Activated CD4-positive, CD25-positive, alpha-beta regulatory T cell treated with anti-CD3 and anti-CD28 coated beads, Interleukin-2, amount 50 U/mL, for 72 hours (primary cell): ENCODE data around the gene IFNGR2.
"Not testable (repeated sequence)": the region's sequence is repeated elsewhere in the genome, so short reads cannot be mapped to it uniquely, and the experiment has no call there.

Experiments used
- DNase-seq: peaks from one replicate; pipeline ENCODE4 v3.0.0; 2021

The IFNGR2 gene

DNA sequence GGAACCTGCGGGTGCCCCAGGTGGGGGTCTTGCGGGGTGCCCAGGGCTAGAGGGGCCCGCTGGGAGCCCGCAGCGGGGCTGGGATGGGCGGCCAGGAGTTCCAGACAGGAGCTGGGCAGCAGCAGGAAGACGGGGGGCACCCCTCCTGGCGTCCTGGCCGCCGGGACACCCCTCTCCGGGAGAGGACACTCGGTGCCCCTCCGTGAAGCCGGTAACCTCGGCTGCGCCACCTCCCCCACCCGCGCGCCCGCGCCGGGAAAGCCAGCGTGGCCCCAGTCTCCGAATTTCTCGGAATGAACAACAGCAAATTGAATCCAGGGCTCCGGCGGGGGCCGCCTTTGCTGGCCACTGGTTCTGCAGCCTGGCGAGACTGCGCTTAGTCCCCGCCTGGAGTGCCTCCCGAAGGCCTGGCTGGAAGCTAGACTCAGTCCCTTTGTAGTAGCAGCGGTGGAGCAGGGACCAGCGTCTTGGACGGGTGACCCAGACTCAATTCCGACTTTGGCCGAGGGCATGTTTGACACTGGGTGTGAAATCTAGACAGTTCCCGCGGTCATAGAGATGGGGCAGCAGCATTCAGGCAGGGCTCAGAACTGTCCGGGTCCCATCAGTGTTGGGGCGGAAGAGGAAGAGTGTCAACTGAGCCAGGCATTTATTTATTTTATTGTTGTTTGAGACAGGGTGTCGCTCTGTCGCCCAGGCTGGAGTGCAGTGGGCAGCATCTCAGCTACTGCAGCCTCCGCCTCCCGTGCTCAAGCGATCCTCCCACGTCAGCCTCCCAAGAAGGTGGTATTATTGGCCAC, 773 bp downstream of the IFNGR2 start:
- DNase-seq = peak; percentile 45

DNA sequence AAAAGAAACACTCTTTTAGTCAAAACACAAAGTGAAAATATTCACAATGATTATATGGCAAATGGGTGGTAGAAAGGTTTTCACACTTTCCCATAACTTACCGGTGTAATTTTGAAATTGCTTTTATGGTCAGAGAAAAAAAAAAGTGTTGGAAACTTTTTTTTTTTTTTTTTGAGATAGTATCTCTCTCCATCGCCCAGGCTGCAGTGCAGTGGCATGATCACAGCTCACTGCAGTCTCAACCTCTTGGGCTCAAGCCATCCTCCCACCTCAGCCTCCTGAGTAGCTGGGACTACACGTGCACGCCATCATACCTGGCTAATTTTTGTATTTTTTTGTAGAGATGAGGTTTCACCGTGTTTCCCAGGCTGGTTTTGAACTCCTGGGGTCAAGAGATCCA, 3.3 kb downstream of the IFNGR2 start:
- DNase-seq = no peak

DNA sequence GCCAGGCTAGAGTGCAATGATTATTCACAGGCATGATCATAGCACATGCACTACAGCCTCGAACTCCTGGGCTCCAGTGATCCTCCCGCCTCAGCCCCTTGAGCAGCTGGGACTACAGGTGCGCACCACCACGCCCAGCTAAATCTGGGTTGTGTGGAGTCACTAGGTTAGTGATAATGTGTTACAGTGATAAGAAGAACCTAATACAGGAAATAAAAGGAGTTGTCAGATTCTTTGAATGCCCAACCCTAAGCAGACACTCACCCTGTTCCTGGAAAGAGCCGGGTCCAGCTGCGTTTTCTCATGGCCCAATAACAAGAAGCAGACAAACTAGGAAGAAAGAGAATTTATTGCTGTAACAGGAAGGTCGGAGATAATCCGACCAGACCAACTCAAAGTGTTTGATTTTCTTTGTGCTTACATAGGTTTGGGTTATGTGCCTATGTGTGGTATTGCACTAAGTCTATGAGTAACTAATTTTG, 8.8 kb downstream of the IFNGR2 start:
- DNase-seq = no peak

DNA sequence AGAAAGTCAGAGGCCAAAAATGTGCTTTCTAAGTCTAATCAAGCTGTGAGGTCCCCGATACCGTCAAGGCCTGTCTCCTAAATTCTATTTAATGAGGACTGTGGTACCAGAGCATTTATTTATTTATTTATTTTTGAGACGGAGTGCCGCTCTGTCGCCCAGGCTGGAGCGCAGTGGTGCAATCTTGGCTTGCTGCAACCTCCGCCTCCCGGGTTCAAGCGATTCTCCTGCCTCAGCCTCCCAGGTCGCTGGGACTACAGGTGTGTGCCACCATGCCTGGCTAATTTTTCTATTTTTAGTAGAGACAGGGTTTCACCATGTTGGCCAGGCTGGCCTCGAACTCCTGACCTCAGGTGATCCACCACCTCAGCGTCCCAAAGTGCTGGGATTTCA, 9.2 kb downstream of the IFNGR2 start:
- DNase-seq = not testable (repeated sequence)

- no peak for DNase-seq
Observed at GRCh38 chr21:33412832-33413519, 9.8 kb downstream of the IFNGR2 start.

DNA sequence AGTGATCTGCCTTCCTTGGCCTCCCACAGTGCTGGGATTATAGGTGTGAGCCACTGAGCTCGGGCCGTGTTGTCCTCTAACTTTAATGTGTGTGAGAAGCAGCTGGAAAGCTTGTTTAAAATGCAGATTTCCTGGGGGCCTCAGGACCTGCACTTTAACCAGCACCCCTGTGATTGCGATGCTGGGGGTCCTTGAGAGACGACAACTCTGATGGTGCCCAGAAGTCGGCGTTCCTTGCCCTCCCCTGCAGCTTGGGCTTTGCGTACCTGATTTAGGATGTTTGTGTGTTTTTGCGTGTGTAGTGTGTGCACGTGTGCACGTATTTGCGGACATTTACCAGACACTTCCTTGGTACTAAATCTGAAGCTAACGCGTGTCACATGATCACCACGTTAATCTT, 10.9 kb downstream of the IFNGR2 start:
- DNase-seq = no peak

DNA sequence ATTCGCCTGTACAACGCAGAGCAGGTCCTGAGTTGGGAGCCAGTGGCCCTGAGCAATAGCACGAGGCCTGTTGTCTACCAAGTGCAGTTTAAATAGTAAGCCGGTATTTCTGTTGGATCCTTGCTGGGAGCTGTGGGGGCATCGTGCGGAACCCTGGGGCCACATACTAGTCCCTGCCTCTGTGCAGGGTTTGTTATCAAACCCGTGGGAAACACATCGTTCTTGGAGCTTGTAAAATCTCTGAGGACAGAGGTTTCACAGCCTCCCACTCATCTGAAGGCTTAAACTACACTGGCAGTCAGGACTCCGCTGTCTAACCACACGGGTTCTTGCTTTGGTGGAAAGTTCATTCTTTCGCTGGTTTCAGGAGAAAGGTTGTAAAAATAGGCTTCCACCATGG, 11.7 kb downstream of the IFNGR2 start:
- no peak for DNase-seq

DNA sequence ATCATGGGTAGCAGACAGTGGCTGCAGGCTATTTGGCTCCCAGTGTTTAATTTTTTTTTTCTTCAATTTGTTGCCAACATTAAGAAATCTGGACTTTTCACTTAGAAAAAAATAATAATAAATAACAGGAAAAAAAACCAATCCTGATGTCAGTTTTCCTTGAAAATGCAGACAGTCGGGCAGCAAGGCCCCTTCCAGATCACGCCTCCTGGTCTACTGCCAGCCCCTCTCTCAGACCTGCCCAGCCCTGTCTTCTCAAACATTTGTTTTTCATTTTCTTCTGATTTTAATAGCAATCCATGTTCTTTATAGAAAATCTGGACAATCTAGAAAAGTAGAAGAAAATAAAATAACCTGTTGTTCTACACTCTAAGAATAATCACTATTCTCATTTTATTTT, 15.5 kb downstream of the IFNGR2 start:
- DNase-seq = no peak

DNA sequence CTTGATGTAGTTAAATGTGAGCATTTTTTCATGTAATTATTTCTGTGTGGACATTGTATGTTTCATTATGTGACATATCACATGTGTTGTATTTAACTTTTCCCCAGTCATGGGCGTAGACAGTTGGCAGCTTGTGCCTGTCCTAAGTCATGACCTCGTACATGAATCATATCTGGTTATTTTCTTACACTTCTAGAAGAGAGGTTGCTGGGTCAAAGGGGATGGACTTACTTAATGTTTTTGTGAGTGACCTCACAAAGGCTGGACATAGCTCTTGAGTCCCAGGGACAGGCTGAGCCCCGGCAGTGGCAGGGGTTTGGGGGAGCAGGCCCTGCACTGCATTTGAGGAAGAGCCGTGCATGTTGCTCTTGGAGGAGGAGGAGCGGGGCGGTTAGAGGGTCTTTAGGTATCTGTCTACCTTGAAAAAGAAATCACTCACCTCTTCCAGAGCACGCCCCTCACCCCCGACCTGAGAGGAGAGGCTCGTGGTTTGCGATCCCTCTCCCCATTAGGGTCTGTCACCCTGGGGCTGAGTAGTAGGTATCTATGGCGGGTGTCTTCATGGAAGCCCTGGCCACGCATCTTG, 16.4 kb downstream of the IFNGR2 start:
- DNase-seq = no peak

DNA sequence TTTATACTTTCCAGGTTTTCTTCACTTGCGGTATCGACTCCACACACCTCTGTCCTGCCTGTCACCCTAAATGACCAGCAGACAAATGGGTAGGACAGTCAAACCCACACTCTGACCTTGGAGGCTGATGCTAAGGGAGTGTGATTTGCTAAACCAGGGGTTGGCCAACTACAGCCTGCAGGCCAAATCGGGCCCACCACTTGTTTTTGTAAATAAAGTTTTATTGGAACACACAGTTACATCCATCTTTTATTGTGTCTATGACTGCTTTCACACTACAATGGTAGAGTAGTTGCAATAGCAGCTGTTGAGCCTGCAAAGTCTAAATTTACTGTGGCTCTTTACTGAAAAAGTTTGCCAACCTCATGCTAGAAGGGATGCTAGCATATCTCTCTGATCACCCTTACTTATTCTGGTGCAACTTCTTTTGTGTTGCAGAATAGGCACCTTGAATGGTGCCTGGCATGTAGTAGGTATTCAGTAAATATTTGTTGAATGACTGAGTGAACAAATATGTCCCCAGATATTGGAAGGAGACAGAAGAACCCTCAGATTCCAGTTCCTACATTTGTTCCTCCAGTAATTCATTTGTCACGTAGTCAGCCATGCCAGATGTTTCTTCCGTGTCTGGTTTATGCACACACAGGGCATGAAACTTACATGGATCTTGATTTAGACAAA, 18.6 kb downstream of the IFNGR2 start:
- no peak for DNase-seq

DNA sequence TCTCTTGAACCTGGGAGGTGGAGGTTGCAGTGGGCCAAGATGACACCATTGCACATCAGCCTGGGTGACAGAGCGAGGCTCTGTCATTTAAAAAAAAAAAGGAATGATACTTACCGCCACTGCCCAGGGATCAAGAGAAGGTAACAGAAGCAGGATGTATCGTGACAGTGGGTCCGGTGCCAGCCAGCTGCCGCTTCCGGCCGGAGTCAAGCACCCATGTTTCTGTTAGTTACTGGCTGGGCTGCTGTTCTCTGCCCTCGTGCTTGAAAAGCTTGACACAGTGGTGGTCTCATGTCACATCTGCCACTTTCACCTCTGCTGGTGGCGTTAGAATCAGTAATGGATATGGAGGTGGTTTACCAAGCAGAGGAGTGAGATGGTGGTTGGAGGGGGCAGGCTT, 21.0 kb downstream of the IFNGR2 start:
- no peak for DNase-seq

- DNase-seq = no peak
Observed at GRCh38 chr21:33425825-33426224, 22.6 kb downstream of the IFNGR2 start.

- no peak for DNase-seq
Observed at GRCh38 chr21:33427051-33427450, 23.8 kb downstream of the IFNGR2 start.

DNA sequence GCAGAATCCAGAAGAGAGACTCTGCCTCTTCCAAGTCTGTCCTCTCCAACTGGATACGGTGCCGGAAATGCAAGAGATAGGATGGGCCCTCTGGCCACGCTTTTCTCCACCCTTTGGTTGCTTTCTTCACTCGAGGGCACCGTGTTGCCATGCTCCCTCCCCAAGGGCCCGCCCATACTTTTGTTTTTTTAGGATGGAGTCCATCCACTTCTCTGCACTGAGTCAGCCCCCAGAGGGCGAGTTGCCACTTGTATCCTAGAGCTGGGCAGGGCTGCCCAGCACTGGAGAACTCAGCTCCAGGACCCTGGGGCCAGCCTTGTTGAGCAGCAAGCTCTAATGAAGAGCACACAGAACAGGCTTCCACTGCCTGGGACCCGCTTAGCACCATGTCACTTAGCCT, 25.5 kb downstream of the IFNGR2 start:
- no peak for DNase-seq

DNA sequence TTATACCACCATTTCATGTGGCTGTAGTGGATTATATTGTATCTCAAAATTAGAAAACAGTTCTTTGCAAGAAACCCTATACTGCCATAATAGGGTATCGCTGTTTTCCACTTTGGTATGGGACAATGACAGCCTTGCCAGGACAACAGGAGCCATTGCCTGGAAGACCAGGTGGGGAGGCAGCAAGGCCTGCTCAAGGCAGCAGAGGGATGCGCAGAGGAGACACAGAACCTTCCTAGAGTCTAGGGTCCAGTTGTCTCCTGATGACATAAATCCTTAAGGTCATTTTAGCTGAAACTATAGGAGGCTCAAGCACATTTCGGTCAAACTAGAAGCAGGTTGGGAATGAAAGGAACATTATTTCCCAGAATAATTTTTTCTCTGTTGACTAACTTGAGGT, 27.6 kb downstream of the IFNGR2 start:
- DNase-seq = no peak

GRCh38 chr21:33432496-33432895, 29.3 kb downstream of the IFNGR2 start:
- no peak for DNase-seq

GRCh38 chr21:33433001-33433400, 29.8 kb downstream of the IFNGR2 start:
- no peak for DNase-seq

GRCh38 chr21:33433425-33434114, 30.4 kb downstream of the IFNGR2 start:
- no peak for DNase-seq

- peak; percentile 36 for DNase-seq
Observed at GRCh38 chr21:33434770-33435360, 31.7 kb downstream of the IFNGR2 start.

- no peak for DNase-seq
Observed at GRCh38 chr21:33437140-33437539, 33.9 kb downstream of the IFNGR2 start.

GRCh38 chr21:33441489-33442477, 38.6 kb downstream of the IFNGR2 start:
- DNase-seq = no peak
